OCI-LY1 (cell line): ENCODE measurements around the gene ECEL1.

Experiments used
- H2AFZ ChIP-seq: fragments of 200-600 bp; sonication (generic), shearing (Covaris generic); 2 replicates; pipeline ENCODE4 v1.6.0; 2014; ENCODE audit warnings: antibody characterized with exemption, mild to moderate bottlenecking, low read length
- H3F3A ChIP-seq: fragments of 200-600 bp; sonication (generic), shearing (Covaris generic); 2 replicates; pipeline ENCODE4 v1.6.0; 2014; ENCODE audit warnings: mild to moderate bottlenecking, antibody characterized with exemption, low read length, moderate library complexity; ENCODE audit not compliant: insufficient read depth
- H3K27ac ChIP-seq: fragments of 200-600 bp; sonication (generic); 2 replicates; pipeline ENCODE4 v1.5.1; 2014; ENCODE audit warnings: low read length, mixed run types, mild to moderate bottlenecking, low read depth; ENCODE audit not compliant: poor library complexity, severe bottlenecking
- H3K27me3 ChIP-seq: fragments of 200-600 bp; sonication (generic); 2 replicates; pipeline ENCODE4 v1.6.0; 2014; ENCODE audit warnings: antibody characterized with exemption, mild to moderate bottlenecking, low read length, moderate library complexity; ENCODE audit not compliant: insufficient read depth
- H3K36me3 ChIP-seq: fragments of 200-600 bp; sonication (generic); 2 replicates; pipeline ENCODE4 v1.6.1; 2014; ENCODE audit warnings: mild to moderate bottlenecking, antibody characterized with exemption, low read length, moderate library complexity, mixed read lengths; ENCODE audit not compliant: insufficient read depth
- H3K4me1 ChIP-seq: fragments of 200-600 bp; sonication (generic); 2 replicates; pipeline ENCODE4 v1.5.1; 2014; ENCODE audit warnings: mild to moderate bottlenecking, low read length, moderate library complexity; ENCODE audit not compliant: insufficient read depth, severe bottlenecking
- H3K4me2 ChIP-seq: fragments of 200-600 bp; sonication (generic), shearing (Covaris generic); 2 replicates; pipeline ENCODE4 v1.6.1; 2014; ENCODE audit warnings: low read length
- H3K4me3 ChIP-seq: fragments of 200-600 bp; sonication (generic); 2 replicates; pipeline ENCODE4 v1.5.1; 2014; ENCODE audit warnings: low read length, low read depth, mild to moderate bottlenecking, mixed read lengths; ENCODE audit not compliant: poor library complexity, severe bottlenecking
- H3K79me2 ChIP-seq: fragments of 200-600 bp; shearing (Covaris generic); 2 replicates; pipeline ENCODE4 v1.6.1; 2016; ENCODE audit warnings: mixed run types, low read length, mixed read lengths; ENCODE audit not compliant: insufficient read depth
- H3K9ac ChIP-seq: fragments of 200-600 bp; sonication (generic), shearing (Covaris generic); 2 replicates; pipeline ENCODE4 v1.6.1; 2014; ENCODE audit warnings: mild to moderate bottlenecking, low read length, mixed read lengths
- H3K9me2 ChIP-seq: fragments of 200-600 bp; sonication (generic), shearing (Covaris generic); 2 replicates; pipeline ENCODE4 v1.6.1; 2014; ENCODE audit warnings: low read depth, mild to moderate bottlenecking, low read length, mixed read lengths
- H3K9me3 ChIP-seq: fragments of 200-600 bp; shearing (Covaris generic); 2 replicates; pipeline ENCODE4 v1.6.1; 2014; ENCODE audit warnings: low read length, mixed read lengths
- H4K20me1 ChIP-seq: fragments of 200-600 bp; sonication (generic), shearing (Covaris generic); 2 replicates; pipeline ENCODE4 v1.6.0; 2016; ENCODE audit warnings: mild to moderate bottlenecking, low read length; ENCODE audit not compliant: insufficient read depth
- EZH2 ChIP-seq: fragments of 200-600 bp; sonication (generic), shearing (Covaris generic); IDR thresholded peaks from 2 replicates; pipeline ENCODE4 v1.8.0; 2017; ENCODE audit warnings: borderline replicate concordance, mixed run types, mild to moderate bottlenecking, antibody characterized with exemption, low read length, moderate library complexity, mixed read lengths
- TF ChIP-seq, protein P1 (sequence below): fragments of 200-600 bp; sonication (generic), shearing (Covaris generic); IDR thresholded peaks from 2 replicates; pipeline ENCODE4 v1.5.1; 2017; ENCODE audit warnings: mild to moderate bottlenecking, antibody characterized with exemption, low read length, moderate library complexity, mixed read lengths

ECEL1 gene

DNA sequence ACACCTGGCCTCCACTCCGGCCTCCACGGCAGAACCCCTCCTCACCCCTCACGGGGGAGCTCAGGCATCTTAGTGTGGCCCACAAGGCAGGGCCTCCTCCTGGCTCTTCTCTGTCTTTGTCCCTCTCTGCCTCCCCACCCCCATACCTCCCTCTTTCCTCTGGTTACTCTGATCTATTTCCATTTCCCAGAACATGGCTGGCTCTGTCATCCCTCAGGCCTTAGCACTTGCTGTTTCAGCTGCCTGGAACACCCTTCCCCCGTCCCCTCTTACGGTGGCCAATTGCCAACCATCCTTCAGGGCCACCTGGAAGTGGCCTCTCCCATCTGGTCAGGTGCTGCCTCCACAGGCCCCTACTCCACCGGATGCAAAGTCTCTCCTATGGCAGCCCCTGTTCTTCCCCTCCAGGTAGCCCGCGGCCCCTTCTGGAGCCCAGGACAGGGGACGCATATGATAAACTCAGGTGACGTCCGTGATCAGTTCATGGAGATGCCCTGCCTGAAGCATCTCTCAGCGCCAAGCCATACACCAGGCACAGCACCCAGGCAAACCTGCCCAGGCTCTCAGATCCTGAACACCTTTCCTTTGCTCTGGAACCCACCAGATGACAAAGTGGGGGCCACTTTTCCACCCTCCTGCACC, 3.6 kb upstream of the ECEL1 start:
- Histone ChIP-seq H3K9me2 (no peaks in the 10 kb centered on the region), H3K27ac (no peak overlapping the region), H3K36me3 (no peaks in the 10 kb centered on the region), H3K4me1 (no peaks in the 10 kb centered on the region), H3K9ac (no peak overlapping the region), H3K79me2 (no peaks in the 10 kb centered on the region), H3K9me3 (no peaks in the 10 kb centered on the region), H3K27me3 (no peaks in the 10 kb centered on the region; the same call in 1 of the 2 replicates), H3F3A (no peaks in the 10 kb centered on the region), H3K4me2 (no peak overlapping the region), H2AFZ (no peak overlapping the region), H3K4me3 (no peak overlapping the region), H4K20me1 (no peaks in the 10 kb centered on the region)
- no peak for TF ChIP-seq EZH2
- TF ChIP-seq, protein P1, sequence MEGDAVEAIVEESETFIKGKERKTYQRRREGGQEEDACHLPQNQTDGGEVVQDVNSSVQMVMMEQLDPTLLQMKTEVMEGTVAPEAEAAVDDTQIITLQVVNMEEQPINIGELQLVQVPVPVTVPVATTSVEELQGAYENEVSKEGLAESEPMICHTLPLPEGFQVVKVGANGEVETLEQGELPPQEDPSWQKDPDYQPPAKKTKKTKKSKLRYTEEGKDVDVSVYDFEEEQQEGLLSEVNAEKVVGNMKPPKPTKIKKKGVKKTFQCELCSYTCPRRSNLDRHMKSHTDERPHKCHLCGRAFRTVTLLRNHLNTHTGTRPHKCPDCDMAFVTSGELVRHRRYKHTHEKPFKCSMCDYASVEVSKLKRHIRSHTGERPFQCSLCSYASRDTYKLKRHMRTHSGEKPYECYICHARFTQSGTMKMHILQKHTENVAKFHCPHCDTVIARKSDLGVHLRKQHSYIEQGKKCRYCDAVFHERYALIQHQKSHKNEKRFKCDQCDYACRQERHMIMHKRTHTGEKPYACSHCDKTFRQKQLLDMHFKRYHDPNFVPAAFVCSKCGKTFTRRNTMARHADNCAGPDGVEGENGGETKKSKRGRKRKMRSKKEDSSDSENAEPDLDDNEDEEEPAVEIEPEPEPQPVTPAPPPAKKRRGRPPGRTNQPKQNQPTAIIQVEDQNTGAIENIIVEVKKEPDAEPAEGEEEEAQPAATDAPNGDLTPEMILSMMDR = no peak

DNA sequence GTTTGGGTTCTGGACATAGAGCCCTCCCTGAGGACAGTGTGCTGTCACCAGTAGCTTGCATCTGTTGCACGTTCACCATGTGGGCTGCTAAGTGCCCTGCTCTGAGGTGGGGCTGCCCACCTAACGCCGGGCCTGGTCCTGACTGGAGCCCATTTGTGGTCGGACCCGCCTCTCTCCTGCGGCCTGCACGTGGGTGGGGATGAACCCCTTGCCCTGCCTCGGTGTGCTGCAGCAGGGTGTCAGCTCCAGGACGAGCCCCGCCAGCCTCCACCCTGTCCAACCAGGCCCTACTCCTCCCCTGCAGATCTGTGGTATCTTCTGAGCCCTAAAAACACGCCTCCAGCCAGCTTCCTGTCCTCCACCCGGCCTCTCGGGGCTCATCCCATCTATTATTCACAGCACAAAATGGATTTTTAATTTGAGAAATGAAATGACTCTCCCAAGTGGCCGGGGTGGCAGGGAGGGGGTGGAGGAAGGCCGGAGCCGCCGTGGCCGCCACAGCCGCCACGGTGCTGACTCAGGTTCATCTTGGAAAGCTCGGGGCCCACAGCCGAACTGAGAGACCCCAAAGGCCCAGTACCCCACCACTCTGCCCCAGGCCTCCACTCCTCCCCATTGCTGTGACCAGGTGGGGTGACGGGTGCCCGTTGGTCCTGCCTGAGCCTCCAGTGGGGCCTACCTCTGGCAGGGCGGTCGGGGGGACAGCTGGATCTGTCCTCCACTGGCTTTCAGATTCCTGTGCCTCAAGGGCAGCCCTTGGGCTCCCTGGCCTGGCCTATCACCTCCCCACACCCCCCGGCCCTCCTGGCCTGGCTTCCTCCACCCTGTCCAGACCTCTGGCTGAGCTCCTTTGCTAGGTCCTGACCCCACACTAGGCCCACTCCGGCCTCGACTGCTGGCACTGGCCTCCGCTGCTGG, 2.8 kb upstream of the ECEL1 start:
- no peaks in the 10 kb centered on the region for H3K36me3 ChIP-seq
- no peaks in the 10 kb centered on the region; the same call in 1 of the 2 replicates for H3K27me3 ChIP-seq
- H4K20me1 ChIP-seq = no peaks in the 10 kb centered on the region
- no peak overlapping the region for H3K4me2 ChIP-seq
- no peak overlapping the region for H3K27ac ChIP-seq
- no peak overlapping the region for H3K4me3 ChIP-seq
- no peak overlapping the region for H3K9ac ChIP-seq
- no peak overlapping the region for H2AFZ ChIP-seq
- TF ChIP-seq, protein P1 = no peak
- no peak for TF ChIP-seq EZH2
- H3K79me2 ChIP-seq = no peaks in the 10 kb centered on the region
- no peaks in the 10 kb centered on the region for H3K4me1 ChIP-seq
- H3K9me2 ChIP-seq = no peaks in the 10 kb centered on the region
- no peaks in the 10 kb centered on the region for H3F3A ChIP-seq
- no peaks in the 10 kb centered on the region for H3K9me3 ChIP-seq

DNA sequence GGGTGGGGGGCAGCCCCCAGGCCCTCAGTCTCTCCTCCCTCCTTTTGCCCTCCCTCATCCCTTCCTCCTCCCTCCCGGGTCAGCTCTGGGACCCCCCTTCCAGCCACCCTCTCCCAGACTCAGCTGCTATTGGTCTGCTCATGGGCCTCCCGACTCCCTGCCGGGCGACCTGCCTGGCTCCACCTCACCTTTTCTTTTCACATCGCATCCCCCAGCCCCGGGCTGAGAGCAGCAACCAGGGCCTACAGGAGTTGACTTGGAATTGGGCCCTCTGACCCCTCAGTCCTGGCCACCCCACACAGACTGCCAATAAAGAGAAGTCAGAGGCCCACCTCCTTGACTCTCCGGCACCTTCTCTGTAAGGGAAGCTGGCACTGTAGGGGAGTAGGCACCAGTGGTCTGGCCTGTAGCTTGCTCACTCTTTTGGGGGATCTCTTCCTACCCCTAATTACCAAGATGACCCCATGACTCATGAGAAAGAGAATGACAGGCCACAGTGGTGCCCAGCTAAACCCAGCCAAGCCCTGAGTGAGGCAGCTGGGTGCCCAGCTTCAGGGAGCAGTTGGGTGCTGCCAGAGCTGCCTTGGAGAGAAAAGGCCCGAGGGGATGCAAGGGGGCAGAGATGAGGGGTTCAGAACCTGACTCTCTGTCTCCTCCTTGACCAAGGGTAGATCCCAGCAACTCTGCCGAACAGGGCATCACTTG, 2.0 kb upstream of the ECEL1 start:
- no peaks in the 10 kb centered on the region for H3K79me2 ChIP-seq
- no peak overlapping the region for H2AFZ ChIP-seq
- no peaks in the 10 kb centered on the region for H3F3A ChIP-seq
- no peak overlapping the region for H3K4me3 ChIP-seq
- no peak overlapping the region for H3K4me2 ChIP-seq
- H3K9me3 ChIP-seq = no peaks in the 10 kb centered on the region
- no peaks in the 10 kb centered on the region for H3K36me3 ChIP-seq
- H3K4me1 ChIP-seq = no peaks in the 10 kb centered on the region
- H3K27ac ChIP-seq = no peak overlapping the region
- no peaks in the 10 kb centered on the region for H4K20me1 ChIP-seq
- no peak for TF ChIP-seq EZH2
- TF ChIP-seq, protein P1 = no peak
- no peaks in the 10 kb centered on the region; the same call in 1 of the 2 replicates for H3K27me3 ChIP-seq
- no peaks in the 10 kb centered on the region for H3K9me2 ChIP-seq
- no peak overlapping the region for H3K9ac ChIP-seq
